Activated naive CD4-positive, alpha-beta T cell treated with anti-CD3 and anti-CD28 coated beads for 36 hours (primary cell): ENCODE data around the gene IZUMO4. TPM values are rescaled to one million over a fixed set of nuclear protein-coding genes. Genes with fewer than 3 reads are reported as not detected.

Experiments
- CTCF ChIA-PET: fragments of 350-600 bp; sonication (Branson Sonifier 250); formaldehyde crosslinking; loops from one replicate; lab custom pipeline; 2021; ENCODE audit warnings: antibody characterized with exemption; lab: Charles Lee
- DNase-seq: peaks from one replicate; pipeline ENCODE4 v3.0.0-alpha.2; 2020
- H3K27ac Mint-ChIP-seq: one replicate; pipeline ENCODE4 v1.8.0; 2021; ENCODE audit warnings: mild to moderate bottlenecking, mixed read lengths
- H3K27me3 Mint-ChIP-seq: one replicate; pipeline ENCODE4 v1.8.0; 2021; ENCODE audit warnings: low read depth, mixed read lengths
- H3K36me3 Mint-ChIP-seq: one replicate; pipeline ENCODE4 v1.8.0; 2021; ENCODE audit warnings: low read depth, mixed read lengths
- H3K4me1 Mint-ChIP-seq: one replicate; pipeline ENCODE4 v1.8.0; 2021; ENCODE audit warnings: low read depth, mixed read lengths
- H3K4me3 Mint-ChIP-seq: one replicate; pipeline ENCODE4 v1.8.0; 2021; ENCODE audit warnings: mild to moderate bottlenecking, moderate library complexity, mixed read lengths
- H3K9me3 Mint-ChIP-seq: one replicate; pipeline ENCODE4 v1.8.0; 2021; ENCODE audit warnings: mixed read lengths
- intact Hi-C: fragments of 100-400 bp; cut with micrococcal nuclease; formaldehyde crosslinking; loops from one replicate; pipeline ENCODE4 v1.15.1; 2023
- total RNA-seq, 2 experiments: library from RNA; stranded (reverse); gene quantifications; one replicate each; pipeline ENCODE4 v1.2.3, GENCODE V29; 2021

IZUMO4 gene
- total RNA-seq, 2 experiments from 2014 or later: 13.1 to 14.2 TPM

- intact Hi-C loops: no loop called here
- Mint-ChIP-seq H3K4me1 (no peaks in the 10 kb centered on the region), H3K27ac (no peak overlapping the region), H3K4me3 (no peak overlapping the region), H3K27me3 (no peaks in the 10 kb centered on the region), H3K36me3 (peaks cover 50% of the 10 kb centered on the region), H3K9me3 (peaks cover 7% of the 10 kb centered on the region)
- DNase-seq: no peak
- CTCF ChIA-PET: no interaction called here
Observed at GRCh38 chr19:2108251-2109016, 11.7 kb downstream of the IZUMO4 start.

GRCh38 chr19:2109046-2109864 lies 12.5 kb downstream of the IZUMO4 start:
- Mint-ChIP-seq H3K9me3 (peaks cover 7% of the 10 kb centered on the region), H3K4me3 (no peak overlapping the region), H3K4me1 (no peaks in the 10 kb centered on the region), H3K27me3 (no peaks in the 10 kb centered on the region), H3K27ac (no peak overlapping the region), H3K36me3 (peaks cover 49% of the 10 kb centered on the region)
- intact Hi-C loops: no loop called here
- CTCF ChIA-PET: interaction anchor here (0.6 kb wide), 1 partner anchor 68 kb away, joined by 4 read pairs; no protein-coding TSS in a partner anchor
- DNase-seq: no peak

GRCh38 chr19:2110822-2111221 lies 14.1 kb downstream of the IZUMO4 start:
- Mint-ChIP-seq H3K36me3 (peaks cover 37% of the 10 kb centered on the region), H3K27me3 (no peaks in the 10 kb centered on the region), H3K4me1 (no peaks in the 10 kb centered on the region), H3K4me3 (no peak overlapping the region), H3K9me3 (peaks cover 3% of the 10 kb centered on the region), H3K27ac (no peak overlapping the region)
- CTCF ChIA-PET: interaction anchor here (0.7 kb wide), 1 partner anchor 127 kb away, joined by 3 read pairs; no protein-coding TSS in a partner anchor
- no peak for DNase-seq
- intact Hi-C loops: no loop called here

- Mint-ChIP-seq H3K4me1 (no peaks in the 10 kb centered on the region), H3K36me3 (peaks cover 30% of the 10 kb centered on the region), H3K27ac (no peak overlapping the region), H3K27me3 (no peaks in the 10 kb centered on the region), H3K9me3 (peaks cover 2% of the 10 kb centered on the region), H3K4me3 (no peak overlapping the region)
- CTCF ChIA-PET: no interaction called here
- intact Hi-C loops: no loop called here
- DNase-seq: no peak
Observed at GRCh38 chr19:2111425-2111824, 14.7 kb downstream of the IZUMO4 start.

- Mint-ChIP-seq H3K36me3 (peaks cover 26% of the 10 kb centered on the region), H3K4me3 (no peak overlapping the region), H3K9me3 (no peaks in the 10 kb centered on the region), H3K27me3 (no peaks in the 10 kb centered on the region), H3K4me1 (no peaks in the 10 kb centered on the region), H3K27ac (no peak overlapping the region)
- intact Hi-C loops: no loop called here
- CTCF ChIA-PET: no interaction called here
- DNase-seq: no peak
Observed at GRCh38 chr19:2111886-2112285, 15.2 kb downstream of the IZUMO4 start.

GRCh38 chr19:2112516-2113320 lies 16.0 kb downstream of the IZUMO4 start:
- H3K27ac Mint-ChIP-seq: no peak overlapping the region
- intact Hi-C loops: no loop called here
- H3K27me3 Mint-ChIP-seq: no peaks in the 10 kb centered on the region
- no peak overlapping the region for H3K4me3 Mint-ChIP-seq
- CTCF ChIA-PET: interaction anchor here (0.5 kb wide), 1 partner anchor 43 kb away, joined by 3 read pairs; no protein-coding TSS in a partner anchor
- peaks cover 22% of the 10 kb centered on the region for H3K36me3 Mint-ChIP-seq
- no peak for DNase-seq
- H3K4me1 Mint-ChIP-seq: no peaks in the 10 kb centered on the region
- H3K9me3 Mint-ChIP-seq: no peaks in the 10 kb centered on the region

- Mint-ChIP-seq H3K9me3 (no peaks in the 10 kb centered on the region), H3K36me3 (peaks cover 16% of the 10 kb centered on the region), H3K4me3 (no peak overlapping the region), H3K27me3 (no peaks in the 10 kb centered on the region), H3K4me1 (no peaks in the 10 kb centered on the region), H3K27ac (no peak overlapping the region)
- intact Hi-C loops: no loop called here
- CTCF ChIA-PET: interaction anchor here (0.5 kb wide), 1 partner anchor 42 kb away, joined by 3 read pairs; no protein-coding TSS in a partner anchor
- no peak for DNase-seq
Observed at GRCh38 chr19:2113439-2114211, 16.9 kb downstream of the IZUMO4 start.

- intact Hi-C loops: no loop called here
- Mint-ChIP-seq H3K4me3 (no peak overlapping the region), H3K36me3 (peaks cover 18% of the 10 kb centered on the region), H3K27me3 (no peaks in the 10 kb centered on the region), H3K27ac (no peak overlapping the region), H3K9me3 (no peaks in the 10 kb centered on the region), H3K4me1 (no peaks in the 10 kb centered on the region)
- no peak for DNase-seq
- CTCF ChIA-PET: no interaction called here
Observed at GRCh38 chr19:2114218-2114617, 17.5 kb downstream of the IZUMO4 start.

- H3K9me3 Mint-ChIP-seq: no peaks in the 10 kb centered on the region
- intact Hi-C loops: no loop called here
- H3K4me1 Mint-ChIP-seq: no peaks in the 10 kb centered on the region
- no peak for DNase-seq
- H3K27ac Mint-ChIP-seq: no peak overlapping the region
- CTCF ChIA-PET: no interaction called here
- H3K27me3 Mint-ChIP-seq: no peaks in the 10 kb centered on the region
- peaks cover 19% of the 10 kb centered on the region for H3K36me3 Mint-ChIP-seq
- H3K4me3 Mint-ChIP-seq: no peak overlapping the region
Observed at GRCh38 chr19:2114821-2115220, 18.1 kb downstream of the IZUMO4 start.

- DNase-seq: no peak
- no peaks in the 10 kb centered on the region for H3K4me1 Mint-ChIP-seq
- peaks cover 19% of the 10 kb centered on the region for H3K36me3 Mint-ChIP-seq
- intact Hi-C loops: no loop called here
- CTCF ChIA-PET: no interaction called here
- no peaks in the 10 kb centered on the region for H3K9me3 Mint-ChIP-seq
- H3K27me3 Mint-ChIP-seq: no peaks in the 10 kb centered on the region
- no peak overlapping the region for H3K27ac Mint-ChIP-seq
- H3K4me3 Mint-ChIP-seq: no peak overlapping the region
Observed at GRCh38 chr19:2115324-2115723, 18.6 kb downstream of the IZUMO4 start.

GRCh38 chr19:2115911-2116426 lies 19.3 kb downstream of the IZUMO4 start:
- intact Hi-C loops: no loop called here
- Mint-ChIP-seq H3K4me1 (no peaks in the 10 kb centered on the region), H3K4me3 (no peak overlapping the region), H3K9me3 (no peaks in the 10 kb centered on the region), H3K27me3 (no peaks in the 10 kb centered on the region), H3K36me3 (peaks cover 21% of the 10 kb centered on the region), H3K27ac (no peak overlapping the region)
- CTCF ChIA-PET: no interaction called here
- DNase-seq: no peak
